ENCODE results near the gene LPIN3.

The LPIN3 gene

DNA sequence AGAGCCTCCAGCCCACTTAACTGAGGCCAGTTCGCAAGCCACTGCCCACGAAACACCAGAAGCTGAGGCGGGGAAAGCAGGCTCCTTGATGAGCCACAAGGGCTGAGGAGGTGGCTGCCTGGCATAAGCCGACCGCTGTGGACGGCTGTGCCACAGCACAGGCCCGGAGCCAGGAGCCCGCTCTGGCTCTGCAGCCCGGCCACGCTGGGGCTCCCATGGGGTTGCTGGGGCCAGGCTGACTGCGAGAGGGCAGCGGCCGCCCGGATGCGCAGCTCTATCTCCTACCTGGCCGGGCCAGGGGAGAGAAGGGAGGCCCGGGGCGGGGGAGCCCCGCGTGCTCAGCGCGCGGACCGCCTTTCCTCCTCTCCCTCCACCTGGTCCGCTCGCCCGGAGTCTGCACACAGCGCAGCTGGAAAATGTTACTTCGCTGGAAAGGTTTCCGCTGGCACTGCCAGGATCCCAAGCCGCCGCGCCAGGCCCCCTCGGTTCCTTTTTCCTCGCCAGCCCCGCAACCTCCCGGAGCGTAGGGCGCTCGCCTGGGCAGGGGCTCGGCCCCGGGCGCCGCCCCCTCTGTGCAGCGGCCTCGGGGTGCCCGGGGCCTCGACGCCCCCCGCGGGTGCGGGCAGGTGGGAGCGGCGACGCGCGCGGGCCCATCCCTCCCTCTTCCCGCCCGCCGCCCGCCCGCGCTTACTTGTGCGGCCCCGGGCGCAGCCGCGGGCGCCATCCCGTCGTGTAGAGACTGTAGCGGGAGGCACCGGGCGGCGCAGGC, 25.3 kb downstream of the LPIN3 start:
- DNase-seq, result peak in 1 of 58 donors; percentile 10

DNA sequence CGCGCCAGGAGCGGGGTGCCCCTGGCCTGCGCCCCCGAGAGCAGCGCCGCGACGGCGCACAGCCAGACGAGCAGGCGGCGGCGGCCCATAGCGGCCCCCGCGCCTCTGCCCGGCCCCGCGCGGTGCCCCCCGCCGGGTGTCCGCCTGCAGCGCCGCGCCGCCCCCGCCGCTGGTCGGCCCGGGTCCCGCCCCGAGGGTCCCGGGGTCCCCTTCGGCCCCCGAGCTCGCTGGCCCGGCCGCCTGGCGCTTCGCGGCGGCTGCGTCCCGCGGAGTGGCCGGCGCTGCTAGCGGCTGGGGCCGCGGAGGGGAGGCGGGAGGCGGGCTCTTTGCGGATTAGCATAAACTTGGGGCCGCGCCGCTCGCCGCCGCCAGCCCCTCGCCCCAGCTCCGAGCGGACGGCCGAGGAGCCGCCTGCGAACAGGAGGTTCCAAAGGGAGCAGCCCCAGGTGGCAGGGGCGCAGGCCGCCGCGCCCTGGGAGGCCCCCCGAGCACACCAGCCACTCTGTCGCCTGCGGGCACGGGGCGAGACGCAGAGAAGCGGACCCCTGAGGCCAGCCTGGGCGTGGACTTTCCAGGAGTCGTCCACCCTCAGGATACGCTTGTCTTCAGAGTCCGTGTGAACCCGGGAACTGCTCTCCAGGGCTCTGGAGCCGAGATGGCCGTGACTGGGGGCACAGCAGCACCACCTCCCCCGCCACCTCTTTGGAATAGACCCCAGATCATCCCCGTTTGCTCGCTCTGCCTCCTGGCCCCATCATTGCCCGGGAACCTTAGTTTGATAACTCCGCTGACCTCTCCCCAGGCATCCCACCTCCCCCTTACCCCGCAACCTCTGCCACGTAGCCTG, 26.1 kb downstream of the LPIN3 start, which contains the start of gene EMILIN3:
Gene EMILIN3, minus strand, starts transcription at position 273 of the 847 bp plus-strand sequence. Its CDS starts 184 bp downstream, at position 89.
- DNase-seq, result no peak

GRCh38 chr20:41367393-41367695, 26.7 kb downstream of the LPIN3 start:
- DNase-seq, result no peak

- DNase-seq, result no peak
Observed at GRCh38 chr20:41367956-41368355, 27.3 kb downstream of the LPIN3 start.

DNA sequence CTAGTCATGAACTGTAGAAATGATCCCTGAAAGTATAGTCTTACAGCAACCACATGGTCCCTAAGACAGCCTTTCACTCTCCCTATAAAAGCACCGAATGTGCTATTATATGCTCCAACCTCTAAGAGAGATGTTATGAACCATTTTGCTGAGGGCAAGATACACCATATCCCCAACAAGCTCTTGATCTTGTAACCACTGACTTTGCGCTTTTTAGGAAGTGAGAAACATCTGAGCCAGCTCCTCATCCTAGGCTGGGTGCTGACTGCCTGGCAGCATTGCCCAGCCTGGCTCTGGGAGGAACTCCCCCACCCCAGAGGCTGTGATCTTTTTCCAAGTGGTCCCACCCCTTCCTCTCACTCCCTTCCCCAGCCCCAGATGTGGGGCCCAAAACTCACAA, 29.1 kb downstream of the LPIN3 start:
- no peak for DNase-seq

DNA sequence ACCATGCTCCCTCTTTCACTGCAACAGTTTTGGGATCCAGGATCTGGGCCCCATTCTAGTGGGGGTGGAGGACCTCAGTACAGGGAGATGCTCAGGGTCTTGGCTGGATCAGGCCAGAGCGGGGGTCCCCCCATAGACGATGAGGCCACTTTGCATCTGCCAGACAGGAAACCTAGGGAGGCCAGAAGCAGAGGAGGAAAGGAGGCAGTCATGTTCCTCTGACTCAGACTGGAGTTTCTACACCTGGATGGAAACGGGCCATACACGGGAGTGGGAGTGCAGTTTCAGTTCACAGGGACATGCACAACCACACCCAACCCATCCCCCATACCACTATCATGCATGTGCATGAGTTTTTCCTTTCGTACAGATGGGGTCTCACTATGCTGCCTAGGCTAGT, 29.6 kb downstream of the LPIN3 start:
- DNase-seq, result no peak

GRCh38 chr20:41371371-41371770, 30.8 kb downstream of the LPIN3 start:
- no peak for DNase-seq

DNA sequence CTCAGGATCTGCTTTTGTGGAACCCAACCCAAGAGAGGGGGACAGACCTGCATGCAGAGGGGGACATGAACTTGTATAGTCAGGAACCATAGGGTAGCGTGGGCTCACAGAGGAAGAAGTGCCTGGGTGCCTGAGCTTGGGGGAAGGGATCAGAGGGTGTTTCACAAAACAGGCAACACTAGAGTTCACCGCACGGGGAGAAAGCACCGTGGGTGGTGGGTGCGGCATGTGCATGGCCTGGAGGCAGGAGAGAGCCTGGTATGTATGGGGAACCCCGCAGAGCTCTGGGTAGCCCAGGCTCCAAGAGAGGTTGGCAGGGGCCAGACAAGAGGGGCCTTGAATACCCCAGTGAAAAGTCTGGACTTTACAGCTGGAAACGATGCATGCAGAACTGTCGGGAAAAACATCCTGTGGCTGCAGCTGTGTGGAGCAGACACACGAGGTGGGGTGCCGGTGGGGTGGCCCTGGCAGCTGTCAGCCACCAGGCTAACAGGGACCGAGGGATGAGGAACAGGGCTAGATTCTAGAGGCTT, 32.7 kb downstream of the LPIN3 start:
- DNase-seq, result no peak

- DNase-seq, result no peak
Observed at GRCh38 chr20:41373931-41374920, 33.6 kb downstream of the LPIN3 start.

DNA sequence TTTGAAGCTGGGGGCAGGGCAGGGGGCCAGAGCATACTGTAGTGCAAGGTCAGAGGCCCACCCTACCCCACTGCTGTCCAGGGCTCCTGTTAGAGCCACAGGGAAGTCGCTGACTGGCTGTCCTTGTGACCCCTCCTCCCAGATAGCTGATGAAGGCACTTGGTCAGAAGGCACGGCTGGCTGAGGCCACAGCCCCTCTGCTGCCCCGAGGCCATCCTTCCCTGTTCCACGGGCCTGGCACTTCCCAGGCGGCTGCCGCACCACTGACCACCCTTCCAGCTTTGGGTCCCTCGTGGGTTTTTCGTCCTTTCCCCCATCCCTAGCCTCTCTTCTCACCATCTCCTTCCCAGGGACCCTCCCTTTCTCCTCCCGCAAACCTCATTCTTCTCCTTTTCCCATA, 35.2 kb downstream of the LPIN3 start:
- no peak for DNase-seq

DNA sequence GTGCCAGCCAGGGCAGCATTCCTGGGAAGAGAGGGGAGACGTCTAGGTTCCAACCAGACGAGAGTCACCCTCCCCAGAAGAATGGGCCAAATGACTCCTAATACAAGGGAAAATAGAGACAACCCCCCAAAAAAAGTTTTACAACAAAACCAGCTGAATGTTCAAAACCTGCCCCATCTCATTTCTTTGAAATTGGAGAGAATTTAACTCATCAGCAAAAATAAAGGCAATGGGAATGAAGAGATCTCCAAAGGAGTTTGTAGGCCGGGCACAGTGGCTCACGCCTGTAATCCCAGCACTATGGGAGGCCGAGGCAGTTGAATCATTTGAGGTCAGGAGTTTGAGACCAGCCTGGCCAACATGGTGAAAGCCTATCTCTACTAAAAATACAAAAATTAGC, 35.7 kb downstream of the LPIN3 start:
- no peak for DNase-seq

- no peak for DNase-seq
Observed at GRCh38 chr20:41377275-41377674, 36.7 kb downstream of the LPIN3 start.

- DNase-seq, result no peak
Observed at GRCh38 chr20:41379551-41379950, 38.9 kb downstream of the LPIN3 start.

- no peak for DNase-seq
Observed at GRCh38 chr20:41380551-41381193, 40.1 kb downstream of the LPIN3 start.

- no peak for DNase-seq
Observed at GRCh38 chr20:41382791-41383305, 42.2 kb downstream of the LPIN3 start.

GRCh38 chr20:41386502-41387427, 46.1 kb downstream of the LPIN3 start:
- no peak for DNase-seq

- no peak for DNase-seq
Observed at GRCh38 chr20:41387444-41387851, 46.8 kb downstream of the LPIN3 start.

GRCh38 chr20:41390889-41391288, 50.3 kb downstream of the LPIN3 start:
- DNase-seq, result no peak

DNA sequence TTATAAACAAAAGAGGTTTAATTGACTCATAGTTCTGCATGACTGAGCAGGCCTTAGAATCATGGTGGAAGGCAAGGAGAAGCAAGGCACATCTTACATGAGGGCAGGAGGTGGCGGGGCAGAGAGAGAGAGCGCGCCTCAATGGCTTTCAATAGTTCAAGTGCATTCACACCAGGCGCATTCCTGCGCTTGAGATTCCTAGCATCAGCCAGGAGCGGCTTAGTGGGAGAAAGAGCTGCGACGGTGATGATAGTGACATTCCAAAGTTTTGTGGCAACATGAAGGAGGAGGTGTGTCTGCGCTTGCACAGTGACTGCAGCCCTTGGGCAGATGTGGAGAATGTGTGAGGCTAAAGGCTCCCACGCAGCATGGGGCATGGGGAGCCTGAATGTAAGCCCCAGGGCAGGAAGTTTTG, 51.0 kb downstream of the LPIN3 start:
- no peak for DNase-seq

All from anterior cingulate cortex (tissue), 58 donors.